Pancreas (tissue), 10 donors: ENCODE data around the gene ROCK1. TPM values are rescaled to one million over a fixed set of nuclear protein-coding genes. Genes with fewer than 3 reads are reported as not detected.

Source experiments
- ATAC-seq, 4 donors: fragments of 200-7000 bp; cut with Tn5 transposase; one replicate each; pipeline versions ENCODE4 v1.8.0 to v1.9.1; 2020; ENCODE audit warnings: mild to moderate bottlenecking in 4 of 4, moderate library complexity in 4 of 4
- DNase-seq, 6 donors: peaks; one replicate each; pipeline ENCODE4 v3.0.0-alpha.2; 2020
- FAIRE-seq: peaks from 2 replicates; lab custom pipeline; 2012; peaks lifted over from hg19 to GRCh38; lab: Jason Lieb, UNC
- H3K27ac ChIP-seq, 4 donors: fragments of 200-600 bp; sonication (generic); 1 replicate in 3 of 4; 2 replicates in 1 of 4; pipeline versions ENCODE4 v1.5.0 to v1.8.0; 2020
- H3K27me3 ChIP-seq, 4 donors: fragments of 200-600 bp; one replicate each; pipeline ENCODE4 v1.8.0; 2021
- H3K36me3 ChIP-seq, 3 donors: fragments of 200-600 bp; sonication (generic) in 1 of 3; one replicate each; pipeline versions ENCODE4 v1.5.0 to v1.8.0; 2020 to 2021
- H3K4me1 ChIP-seq, 3 donors: fragments of 200-600 bp; one replicate each; pipeline ENCODE4 v1.8.0; 2021
- H3K4me3 ChIP-seq, 4 donors: fragments of 200-600 bp; sonication (generic) in 2 of 4; one replicate each; pipeline versions ENCODE4 v1.5.0 to v1.8.0; 2020 to 2021
- H3K9me3 ChIP-seq, 4 donors: fragments of 200-600 bp; one replicate each; pipeline ENCODE4 v1.8.0; 2021
- WGBS, 2 donors: extraction: QIAGEN DNeasy Blood & Tissue Kit; methylation state at CpG; one replicate each; pipeline ENCODE4 v1.1.7; 2013; 5-methylcytosine and 5-hydroxymethylcytosine counted together
- intact Hi-C, 3 donors: fragments of 100-400 bp; cut with DNase I; formaldehyde crosslinking; loops; one replicate each; pipeline versions ENCODE4 v1.11.1 to v1.14.2; 2022
- polyA plus RNA-seq, 2 donors: library from polyadenylated mRNA; stranded (reverse); fragments of 200-250 nt; gene quantifications; one replicate each; pipeline ENCODE4 v1.2.3, GENCODE V29; 2013
- total RNA-seq, 6 donors: library from RNA; stranded (reverse); fragmentation: NEBNext Ultra II Directional in 4 of 6; extraction: Animal tissue kit (Norgen Biotek cat#: 25700) in 4 of 6; gene quantifications; one replicate each; pipeline versions ENCODE4 v1.2.1 to v1.2.4, GENCODE V29; 2021 to 2023
- TF ChIP-seq, protein P1 (sequence below), 4 donors: fragments of 200-600 bp; sonication (generic) in 3 of 4; IDR thresholded peaks; one replicate each; pipeline versions ENCODE4 v1.5.0 to v1.8.0; 2021; ENCODE audit warnings: antibody characterized with exemption in 4 of 4
- donor health status: healthy with polysubstance abuse.
- donor health status: DM: no; HTN: no; CAD: no; lungs with moderate emphysema.
- donor health status: DM: no; HTN: no; CAD: no.
- donor health status: control.
- donor health status: control.
- donor health status: Bipolar disorder and iron deficiency.
- donor health status: DM: yes; HTN: yes; CAD: no.
- donor health status: DM: no; HTN: no; CAD: no.
- donor health status: DM: no; HTN: no; CAD: no.
- donor health status: DM: yes; HTN: yes; CAD: no.

Gene ROCK1
- total and polyA plus RNA-seq, 8 donors = 6.1 to 25.1 (median 11.3) TPM

DNA sequence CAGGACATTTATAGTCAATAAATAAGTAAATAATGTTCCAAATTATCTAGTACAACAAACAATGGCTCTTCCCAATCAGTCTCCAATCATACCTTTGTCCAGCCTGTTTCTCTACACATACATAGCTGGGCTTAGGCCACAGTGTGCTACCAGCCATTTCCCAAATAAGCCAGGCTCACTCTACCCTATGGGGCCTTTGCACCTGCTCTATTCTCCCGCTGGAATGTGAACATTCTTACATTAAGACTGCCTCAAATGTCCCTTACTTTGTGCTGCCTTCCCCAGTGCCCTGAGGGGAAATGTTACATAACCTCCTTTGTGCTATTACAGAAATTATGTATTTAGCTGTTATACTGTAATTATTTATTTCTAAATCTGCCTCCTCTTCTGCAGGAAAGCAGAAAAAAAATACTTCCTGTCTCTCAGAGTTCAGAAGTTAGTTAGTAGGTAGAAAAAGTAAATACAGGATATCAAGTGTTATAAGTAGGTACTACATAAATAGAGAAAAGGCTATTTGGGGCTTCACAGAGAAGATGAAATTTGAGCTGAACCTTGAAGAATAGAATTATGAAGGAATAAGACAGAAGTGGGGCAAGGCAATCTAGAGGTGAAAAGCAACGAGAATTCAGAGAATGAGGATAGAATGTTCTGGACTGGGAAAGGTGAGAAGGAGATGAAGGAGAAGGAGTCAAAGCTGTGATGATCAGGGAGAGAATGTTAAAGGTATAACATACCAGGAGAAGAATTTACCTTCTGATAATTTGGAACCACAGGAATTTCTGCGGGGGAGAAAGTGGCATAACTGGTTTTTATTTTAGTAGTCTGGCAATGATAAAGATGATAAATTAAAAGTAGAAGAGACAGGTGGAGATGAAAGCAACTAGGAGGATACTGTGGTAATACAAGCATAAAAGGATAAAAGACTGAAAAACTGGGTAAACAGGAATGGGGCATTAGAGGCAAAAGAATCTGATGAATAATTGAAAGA lies 37.0 kb downstream of the ROCK1 start:
- H3K36me3 ChIP-seq = no peaks in the 10 kb centered on the region
- intact Hi-C loops = no loop called here
- no peak for DNase-seq

GRCh38 chr18:21073180-21073579 lies 38.4 kb downstream of the ROCK1 start:
- no peak for DNase-seq

More for the DNA sequence above, 37.0 kb downstream of the ROCK1 start:
- H3K27ac ChIP-seq = peak overlapping the region in 2 of 4 donors; percentile 10 to 31
- peaks cover 9 to 30% (median 20%) of the 10 kb centered on the region in 3 donors for H3K4me1 ChIP-seq
- TF ChIP-seq, protein P1, sequence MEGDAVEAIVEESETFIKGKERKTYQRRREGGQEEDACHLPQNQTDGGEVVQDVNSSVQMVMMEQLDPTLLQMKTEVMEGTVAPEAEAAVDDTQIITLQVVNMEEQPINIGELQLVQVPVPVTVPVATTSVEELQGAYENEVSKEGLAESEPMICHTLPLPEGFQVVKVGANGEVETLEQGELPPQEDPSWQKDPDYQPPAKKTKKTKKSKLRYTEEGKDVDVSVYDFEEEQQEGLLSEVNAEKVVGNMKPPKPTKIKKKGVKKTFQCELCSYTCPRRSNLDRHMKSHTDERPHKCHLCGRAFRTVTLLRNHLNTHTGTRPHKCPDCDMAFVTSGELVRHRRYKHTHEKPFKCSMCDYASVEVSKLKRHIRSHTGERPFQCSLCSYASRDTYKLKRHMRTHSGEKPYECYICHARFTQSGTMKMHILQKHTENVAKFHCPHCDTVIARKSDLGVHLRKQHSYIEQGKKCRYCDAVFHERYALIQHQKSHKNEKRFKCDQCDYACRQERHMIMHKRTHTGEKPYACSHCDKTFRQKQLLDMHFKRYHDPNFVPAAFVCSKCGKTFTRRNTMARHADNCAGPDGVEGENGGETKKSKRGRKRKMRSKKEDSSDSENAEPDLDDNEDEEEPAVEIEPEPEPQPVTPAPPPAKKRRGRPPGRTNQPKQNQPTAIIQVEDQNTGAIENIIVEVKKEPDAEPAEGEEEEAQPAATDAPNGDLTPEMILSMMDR (IDR thresholded peaks at IDR 0.05) = no peak
- FAIRE-seq = no peak
- ATAC-seq = peak in 3 of 4 donors; percentile 36 to 63 (median 53)
- 40 to 53% methylated on average over 3 of the region's 3 CpGs for WGBS, 2 donors
- H3K27me3 ChIP-seq = no peaks in the 10 kb centered on the region
- no peaks in the 10 kb centered on the region for H3K9me3 ChIP-seq
- H3K4me3 ChIP-seq = no peak overlapping the region

GRCh38 chr18:21071071-21071470 lies 40.5 kb downstream of the ROCK1 start:
- H3K27ac ChIP-seq = no peak overlapping the region
- no peak overlapping the region for H3K4me3 ChIP-seq
- no peak for FAIRE-seq
- no peak for DNase-seq
- 84 to 88% methylated on average over 4 of the region's 4 CpGs for WGBS, 2 donors
- TF ChIP-seq, protein P1 (IDR thresholded peaks at IDR 0.05) = no peak
- no peaks in the 10 kb centered on the region for H3K27me3 ChIP-seq
- intact Hi-C loops = no loop called here
- no peaks in the 10 kb centered on the region for H3K9me3 ChIP-seq
- peaks cover 9 to 30% (median 15%) of the 10 kb centered on the region in 3 donors for H3K4me1 ChIP-seq
- no peaks in the 10 kb centered on the region for H3K36me3 ChIP-seq
- ATAC-seq = no peak

More at GRCh38 chr18:21073180-21073579, 38.4 kb downstream of the ROCK1 start:
- H3K36me3 ChIP-seq = no peaks in the 10 kb centered on the region
- H3K9me3 ChIP-seq = no peaks in the 10 kb centered on the region
- intact Hi-C loops = no loop called here
- no peaks in the 10 kb centered on the region for H3K27me3 ChIP-seq
- H3K4me1 ChIP-seq = peaks cover 9 to 30% (median 20%) of the 10 kb centered on the region in 3 donors
- no peak overlapping the region for H3K27ac ChIP-seq
- ATAC-seq (no peak), FAIRE-seq (no peak)
- TF ChIP-seq, protein P1 (IDR thresholded peaks at IDR 0.05) = no peak
- no peak overlapping the region for H3K4me3 ChIP-seq

GRCh38 chr18:21069468-21069867 lies 42.1 kb downstream of the ROCK1 start:
- Histone ChIP-seq H3K27me3 (no peaks in the 10 kb centered on the region), H3K36me3 (no peaks in the 10 kb centered on the region), H3K9me3 (no peaks in the 10 kb centered on the region), H3K4me1 (peaks cover under 1 to 14% (median 4%) of the 10 kb centered on the region in 3 donors), H3K27ac (no peak overlapping the region), H3K4me3 (no peak overlapping the region)
- ATAC-seq (no peak), DNase-seq (no peak), FAIRE-seq (no peak)
- TF ChIP-seq, protein P1 (IDR thresholded peaks at IDR 0.05) = no peak
- WGBS, 2 donors = 81 to 86% methylated on average over 1 of the region's 1 CpG
- intact Hi-C loops = no loop called here

GRCh38 chr18:21064347-21064746 lies 47.3 kb downstream of the ROCK1 start:
- TF ChIP-seq, protein P1 (IDR thresholded peaks at IDR 0.05) = no peak
- no peaks in the 10 kb centered on the region for H3K9me3 ChIP-seq
- FAIRE-seq = no peak
- H3K4me3 ChIP-seq = no peak overlapping the region
- DNase-seq = no peak
- H3K4me1 ChIP-seq = no peaks in the 10 kb centered on the region
- H3K27ac ChIP-seq = no peak overlapping the region
- H3K36me3 ChIP-seq = no peaks in the 10 kb centered on the region
- no peak for ATAC-seq
- H3K27me3 ChIP-seq = no peaks in the 10 kb centered on the region
- intact Hi-C loops = no loop called here
